GM12878 (cell line): ENCODE data around the gene ABCG4. TPM values are rescaled to one million over a fixed set of nuclear protein-coding genes. Genes with fewer than 3 reads are reported as not detected.

Experiments used
- ATF7 ChIP-seq: fragments of 450-650 bp; IDR thresholded peaks from 2 replicates; pipeline ENCODE4 v1.6.1; 2016; ENCODE audit warnings: low read depth, mild to moderate bottlenecking
- BHLHE40 ChIP-seq, 2 experiments: fragments of 450-650 bp in 1 of 2; IDR thresholded peaks; 2 replicates each; pipeline ENCODE4 v1.6.1; 2011 to 2017; ENCODE audit warnings: low read depth in 2 of 2, borderline replicate concordance in 1 of 2, improper control_type of control experiment in 1 of 2, low read length in 1 of 2, mild to moderate bottlenecking in 1 of 2
- GATAD2B ChIP-seq: fragments of 450-650 bp; conservative IDR thresholded peaks from 2 replicates; pipeline ENCODE4 v1.6.1; 2017; ENCODE audit warnings: low read depth, mild to moderate bottlenecking, moderate library complexity
- NR2F1 ChIP-seq: fragments of 450-650 bp; conservative IDR thresholded peaks from 2 replicates; pipeline ENCODE4 v1.6.1; 2017; ENCODE audit warnings: mild to moderate bottlenecking
- NRF1 ChIP-seq: conservative IDR thresholded peaks from 2 replicates; pipeline ENCODE4 v1.6.1; 2011; ENCODE audit warnings: mild to moderate bottlenecking, low read depth, low read length, improper control_type of control experiment
- PAX5 ChIP-seq: IDR thresholded peaks from 2 replicates; pipeline ENCODE4 v1.6.1; 2011; ENCODE audit warnings: low read depth, low read length, borderline replicate concordance
- POLR2A ChIP-seq: IDR thresholded peaks from 2 replicates; pipeline ENCODE4 v1.6.1; 2011; ENCODE audit warnings: low read depth, mild to moderate bottlenecking, low read length
- RELA ChIP-seq: fragments of 450-650 bp; IDR thresholded peaks from 2 replicates; pipeline ENCODE4 v1.8.0; 2014; ENCODE audit warnings: borderline replicate concordance; ENCODE audit not compliant: partially characterized antibody
- SMAD1 ChIP-seq: fragments of 450-650 bp; IDR thresholded peaks from 2 replicates; pipeline ENCODE4 v1.6.1; 2018; ENCODE audit warnings: mild to moderate bottlenecking, low read depth; ENCODE audit not compliant: partially characterized antibody
- SREBF1 ChIP-seq: IDR thresholded peaks from 2 replicates; pipeline ENCODE4 v1.6.1; 2012; ENCODE audit warnings: mild to moderate bottlenecking, low read length
- polyA plus RNA-seq, 11 experiments: library from polyadenylated mRNA; depleted of rRNA in 4 of 11; unstranded in 6 of 11; stranded (reverse) in 5 of 11; fragments of >200 nt; fragmentation: Nextera tagmentation in 4 of 11; fragmentation: Illumina TruSeq in 1 of 11; extraction: Ambion mirVana in 4 of 11; extraction: Trizol in 1 of 11; gene quantifications; 1 replicate in 1 of 11; 2 replicates in 10 of 11; pipeline versions ENCODE4 v1.2.1 to v1.2.3, GENCODE V29; 2011 to 2016; ENCODE audit warnings: inconsistent platforms in 2 of 11, missing spikeins in 2 of 11, low read depth in 1 of 11
- total RNA-seq, 4 experiments: library from RNA; depleted of rRNA in 3 of 4; stranded (reverse); fragments of >200 nt in 3 of 4; fragmentation: Illumina TruSeq in 1 of 4; extraction: Trizol in 1 of 4; gene quantifications; 2 replicates each; pipeline versions ENCODE4 v1.2.1 to v1.2.3, GENCODE V29; 2013 to 2021
- TF ChIP-seq, protein P1 (sequence below): IDR thresholded peaks from 2 replicates; pipeline ENCODE4 v1.6.1; 2012; ENCODE audit warnings: mild to moderate bottlenecking, low read depth, low read length

Gene ABCG4
- total and polyA plus RNA-seq, 10 of the 15 experiments (the other 5 are each of a cell fraction or from before 2014, with no cell fraction given) = not detected

DNA sequence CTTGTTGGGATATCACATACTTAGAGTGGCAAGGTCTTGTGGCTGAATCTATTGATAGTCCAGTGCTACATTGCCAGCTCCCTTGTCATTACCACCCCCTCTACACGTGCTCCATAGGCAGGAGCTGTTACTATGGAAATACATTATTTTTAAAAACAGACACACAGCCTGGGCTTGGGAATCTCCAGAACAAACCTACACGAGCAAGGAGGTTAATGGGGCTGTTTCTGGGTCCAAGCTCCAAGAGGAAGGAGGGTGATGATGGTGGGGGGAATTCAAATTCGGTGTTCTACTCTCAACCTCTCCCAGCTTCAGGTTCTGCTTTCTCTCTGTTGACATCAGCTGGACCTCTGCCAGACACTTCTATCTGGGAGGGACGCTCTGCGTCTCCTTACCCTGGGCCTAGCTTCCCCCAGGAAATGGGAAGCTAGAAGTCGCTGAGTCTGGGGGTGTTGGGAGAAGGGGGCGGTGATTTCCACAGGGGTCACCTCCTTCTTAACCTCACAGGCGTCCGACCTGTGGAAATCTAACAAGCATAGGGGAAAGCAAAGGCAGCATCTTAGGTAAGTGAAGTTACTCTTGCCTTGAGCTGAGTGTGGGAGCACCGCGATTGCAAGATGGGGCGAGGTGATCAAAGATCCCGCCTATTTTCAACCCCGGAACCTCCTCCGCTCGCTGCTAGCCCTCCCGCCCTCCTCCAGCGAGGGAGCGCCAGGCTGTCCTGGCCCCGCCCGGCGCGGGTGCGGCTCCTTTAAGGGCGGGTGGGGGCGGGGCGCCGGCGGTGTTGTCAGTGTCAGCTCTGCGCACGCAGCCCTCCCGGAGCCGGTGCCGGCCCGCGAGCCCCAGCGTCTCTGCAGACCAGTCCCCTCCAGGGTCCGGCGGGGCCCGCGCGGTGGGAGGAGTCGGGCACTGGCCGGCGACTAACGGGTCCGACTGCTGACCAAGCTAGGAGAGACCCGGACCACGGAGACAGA, 42.0 kb upstream of the ABCG4 start, which contains the start of gene C2CD2L (continued):
- TF ChIP-seq NRF1 (0 out of 2 replicates have a peak, but pooled peaks have one; percentile 19), SREBF1 (no peak), GATAD2B (no peak), BHLHE40 (IDR thresholded peaks at IDR 0.05; ENCODE audit: borderline replicate concordance in 1 of 2, low read depth in 2 of 2, low read length in 1 of 2) (0 out of 4 replicates have a peak, but pooled peaks of 1 of the 2 experiments have one; percentile 19), NR2F1 (peak; percentile 43; the same call in 1 of the 2 replicates), SMAD1 (peak; percentile 81), POLR2A (peak; percentile 77), ATF7 (0 out of 2 replicates have a peak, but pooled peaks have one; percentile 17), RELA (no peak), PAX5 (peak; percentile 42; the same call in 1 of the 2 replicates)
- TF ChIP-seq, protein P1, sequence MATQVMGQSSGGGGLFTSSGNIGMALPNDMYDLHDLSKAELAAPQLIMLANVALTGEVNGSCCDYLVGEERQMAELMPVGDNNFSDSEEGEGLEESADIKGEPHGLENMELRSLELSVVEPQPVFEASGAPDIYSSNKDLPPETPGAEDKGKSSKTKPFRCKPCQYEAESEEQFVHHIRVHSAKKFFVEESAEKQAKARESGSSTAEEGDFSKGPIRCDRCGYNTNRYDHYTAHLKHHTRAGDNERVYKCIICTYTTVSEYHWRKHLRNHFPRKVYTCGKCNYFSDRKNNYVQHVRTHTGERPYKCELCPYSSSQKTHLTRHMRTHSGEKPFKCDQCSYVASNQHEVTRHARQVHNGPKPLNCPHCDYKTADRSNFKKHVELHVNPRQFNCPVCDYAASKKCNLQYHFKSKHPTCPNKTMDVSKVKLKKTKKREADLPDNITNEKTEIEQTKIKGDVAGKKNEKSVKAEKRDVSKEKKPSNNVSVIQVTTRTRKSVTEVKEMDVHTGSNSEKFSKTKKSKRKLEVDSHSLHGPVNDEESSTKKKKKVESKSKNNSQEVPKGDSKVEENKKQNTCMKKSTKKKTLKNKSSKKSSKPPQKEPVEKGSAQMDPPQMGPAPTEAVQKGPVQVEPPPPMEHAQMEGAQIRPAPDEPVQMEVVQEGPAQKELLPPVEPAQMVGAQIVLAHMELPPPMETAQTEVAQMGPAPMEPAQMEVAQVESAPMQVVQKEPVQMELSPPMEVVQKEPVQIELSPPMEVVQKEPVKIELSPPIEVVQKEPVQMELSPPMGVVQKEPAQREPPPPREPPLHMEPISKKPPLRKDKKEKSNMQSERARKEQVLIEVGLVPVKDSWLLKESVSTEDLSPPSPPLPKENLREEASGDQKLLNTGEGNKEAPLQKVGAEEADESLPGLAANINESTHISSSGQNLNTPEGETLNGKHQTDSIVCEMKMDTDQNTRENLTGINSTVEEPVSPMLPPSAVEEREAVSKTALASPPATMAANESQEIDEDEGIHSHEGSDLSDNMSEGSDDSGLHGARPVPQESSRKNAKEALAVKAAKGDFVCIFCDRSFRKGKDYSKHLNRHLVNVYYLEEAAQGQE = no peak
